HepG2 (cell line): ENCODE data around the gene AKTIP. TPM values are rescaled to one million over a fixed set of nuclear protein-coding genes. Genes with fewer than 3 reads are reported as not detected.

ENCODE experiments used
- ATF2 ChIP-seq: sonication (generic); formaldehyde crosslinking; IDR thresholded peaks from 2 replicates; pipeline ENCODE4 v1.4.0; 2020; ENCODE audit warnings: missing genetic modification reagents
- FIP1L1 ChIP-seq: fragments of 200-400 bp; formaldehyde crosslinking; IDR thresholded peaks from 2 replicates; pipeline ENCODE4 v1.6.1; 2018; ENCODE audit warnings: low read depth, mild to moderate bottlenecking, low read length, moderate library complexity, borderline replicate concordance; ENCODE audit not compliant: insufficient read depth
- HOXA5 ChIP-seq: sonication (generic); formaldehyde crosslinking; IDR thresholded peaks from 2 replicates; pipeline ENCODE4 v1.4.0; 2020; ENCODE audit warnings: missing genetic modification reagents
- KDM2A ChIP-seq: sonication (generic); formaldehyde crosslinking; IDR thresholded peaks from 2 replicates; pipeline ENCODE4 v1.4.0; 2020; ENCODE audit warnings: low read depth, missing genetic modification reagents, borderline replicate concordance
- KDM3A ChIP-seq: IDR thresholded peaks from 2 replicates; pipeline ENCODE4 v1.6.1; 2018; ENCODE audit warnings: low read depth, missing compliant biosample characterization
- PCBP1 ChIP-seq: fragments of 200-400 bp; formaldehyde crosslinking; IDR thresholded peaks from 2 replicates; pipeline ENCODE4 v1.6.1; 2017; ENCODE audit warnings: mild to moderate bottlenecking, low read depth, low read length, borderline replicate concordance
- PLRG1 ChIP-seq: fragments of 450-650 bp; conservative IDR thresholded peaks from 2 replicates; pipeline ENCODE4 v1.6.1; 2016
- RBM22 ChIP-seq: fragments of 200-400 bp; formaldehyde crosslinking; optimal IDR thresholded peaks from 2 replicates; pipeline ENCODE3; 2017; ENCODE audit warnings: mild to moderate bottlenecking, low read length, moderate library complexity
- SNAPC4 ChIP-seq: sonication (generic); formaldehyde crosslinking; IDR thresholded peaks from 2 replicates; pipeline ENCODE4 v1.4.0; 2020; ENCODE audit warnings: mild to moderate bottlenecking, missing genetic modification reagents
- THAP11 ChIP-seq: IDR thresholded peaks from 2 replicates; pipeline ENCODE4 v1.6.1; 2016; ENCODE audit warnings: missing biosample characterization, missing genetic modification reagents
- ZBTB4 ChIP-seq: sonication (generic); formaldehyde crosslinking; IDR thresholded peaks from 2 replicates; pipeline ENCODE4 v1.4.0; 2020; ENCODE audit warnings: missing genetic modification reagents, mild to moderate bottlenecking, borderline replicate concordance
- ZFP90 ChIP-seq: sonication (generic); formaldehyde crosslinking; IDR thresholded peaks from 2 replicates; pipeline ENCODE4 v1.8.0; 2022; ENCODE audit warnings: missing genetic modification reagents, mild to moderate bottlenecking, inconsistent platforms, borderline replicate concordance
- ZNF180 ChIP-seq: sonication (generic); formaldehyde crosslinking; IDR thresholded peaks from 2 replicates; pipeline ENCODE4 v1.4.0; 2020; ENCODE audit warnings: low read depth, missing genetic modification reagents, borderline replicate concordance
- ZNF274 ChIP-seq: sonication (generic); formaldehyde crosslinking; IDR thresholded peaks from 2 replicates; pipeline ENCODE4 v1.5.1; 2020; ENCODE audit warnings: mild to moderate bottlenecking, missing genetic modification reagents
- ZNF317 ChIP-seq: sonication (generic); formaldehyde crosslinking; IDR thresholded peaks from 2 replicates; pipeline ENCODE4 v1.5.0; 2020; ENCODE audit warnings: mild to moderate bottlenecking, missing genetic modification reagents
- ZNF569 ChIP-seq: sonication (generic); formaldehyde crosslinking; IDR thresholded peaks from 2 replicates; pipeline ENCODE4 v1.5.0; 2020; ENCODE audit warnings: mild to moderate bottlenecking, missing genetic modification reagents, moderate library complexity, borderline replicate concordance
- ZNF570 ChIP-seq: sonication (generic); formaldehyde crosslinking; IDR thresholded peaks from 2 replicates; pipeline ENCODE4 v1.4.0; 2020; ENCODE audit warnings: mild to moderate bottlenecking, missing genetic modification reagents, borderline replicate concordance
- ZNF772 ChIP-seq: sonication (generic); formaldehyde crosslinking; IDR thresholded peaks from 2 replicates; pipeline ENCODE4 v1.5.0; 2020; ENCODE audit warnings: mild to moderate bottlenecking, missing genetic modification reagents
- ZZZ3 ChIP-seq: sonication (generic); formaldehyde crosslinking; IDR thresholded peaks from 2 replicates; pipeline ENCODE4 v1.4.0; 2020; ENCODE audit warnings: missing genetic modification reagents, mild to moderate bottlenecking, borderline replicate concordance
- polyA plus RNA-seq, 8 experiments: library from polyadenylated mRNA; depleted of rRNA in 3 of 8; stranded (reverse) in 7 of 8; unstranded in 1 of 8; fragments of >200 nt; fragmentation: Illumina TruSeq in 4 of 8; extraction: Trizol in 4 of 8; gene quantifications; 2 replicates each; pipeline versions ENCODE4 v1.2.1 to v1.2.3, GENCODE V29; 2011 to 2016; ENCODE audit warnings: low read depth in 4 of 8, missing spikeins in 1 of 8, mixed read lengths in 1 of 8; ENCODE audit not compliant: insufficient read depth in 1 of 8
- total RNA-seq, 5 experiments: library from RNA; depleted of rRNA; stranded (reverse); fragments of >200 nt; fragmentation: Illumina TruSeq; extraction: Trizol; gene quantifications; 2 replicates each; pipeline ENCODE4 v1.2.3, GENCODE V29; 2016; ENCODE audit warnings: low read depth in 1 of 5

AKTIP gene
- total and polyA plus RNA-seq, 2 of the 13 experiments (the other 11 are each of a cell fraction or from before 2014, with no cell fraction given): 28.8 to 49.0 TPM

- no peak for TF ChIP-seq ZBTB4 (CRISPR knock-in tag)
- peak; percentile 76; the same call in 1 of the 2 replicates for TF ChIP-seq ZZZ3
- peak; percentile 40 for TF ChIP-seq HOXA5
- TF ChIP-seq THAP11: peak; percentile 93
- peak; percentile 86 for TF ChIP-seq ZNF772 (CRISPR knock-in tag)
- no peak; the same call in 1 of the 2 replicates for TF ChIP-seq ZNF569 (CRISPR knock-in tag)
- TF ChIP-seq KDM3A: peak; percentile 76
- 0 out of 2 replicates have a peak, but pooled peaks have one; percentile 87 for TF ChIP-seq FIP1L1
- no peak for TF ChIP-seq RBM22
- TF ChIP-seq ZNF570 (CRISPR knock-in tag): no peak
- TF ChIP-seq ZFP90 (CRISPR knock-in tag): no peak; the same call in 1 of the 2 replicates
- TF ChIP-seq ZNF274 (CRISPR knock-in tag): peak; percentile 93; the same call in 1 of the 2 replicates
- peak; percentile 66 for TF ChIP-seq KDM2A (CRISPR knock-in tag)
- TF ChIP-seq SNAPC4: peak; percentile 74; the same call in 1 of the 2 replicates
- no peak for TF ChIP-seq PLRG1
- 0 out of 2 replicates have a peak, but pooled peaks have one; percentile 64 for TF ChIP-seq PCBP1
- 0 out of 2 replicates have a peak, but pooled peaks have one; percentile 10 for TF ChIP-seq ZNF317 (CRISPR knock-in tag)
- TF ChIP-seq ZNF180 (CRISPR knock-in tag): no peak
- TF ChIP-seq ATF2 (CRISPR knock-in tag): peak; percentile 82
These were observed 388 bp upstream of the AKTIP start (continued) for GRCh38 chr16:53503270-53503923.
